Regular cardiac myocyte (primary cell): ENCODE data around the gene MINK1. TPM values are rescaled to one million over a fixed set of nuclear protein-coding genes. Genes with fewer than 3 reads are reported as not detected.

Experiments
- total RNA-seq: library from RNA; depleted of rRNA; stranded (reverse); fragments of >200 nt; gene quantifications from 2 replicates; pipeline ENCODE4 v1.2.3, GENCODE V29; 2014

The MINK1 gene
- 24.7 and 27.6 TPM in 2 replicates for total RNA-seq

DNA sequence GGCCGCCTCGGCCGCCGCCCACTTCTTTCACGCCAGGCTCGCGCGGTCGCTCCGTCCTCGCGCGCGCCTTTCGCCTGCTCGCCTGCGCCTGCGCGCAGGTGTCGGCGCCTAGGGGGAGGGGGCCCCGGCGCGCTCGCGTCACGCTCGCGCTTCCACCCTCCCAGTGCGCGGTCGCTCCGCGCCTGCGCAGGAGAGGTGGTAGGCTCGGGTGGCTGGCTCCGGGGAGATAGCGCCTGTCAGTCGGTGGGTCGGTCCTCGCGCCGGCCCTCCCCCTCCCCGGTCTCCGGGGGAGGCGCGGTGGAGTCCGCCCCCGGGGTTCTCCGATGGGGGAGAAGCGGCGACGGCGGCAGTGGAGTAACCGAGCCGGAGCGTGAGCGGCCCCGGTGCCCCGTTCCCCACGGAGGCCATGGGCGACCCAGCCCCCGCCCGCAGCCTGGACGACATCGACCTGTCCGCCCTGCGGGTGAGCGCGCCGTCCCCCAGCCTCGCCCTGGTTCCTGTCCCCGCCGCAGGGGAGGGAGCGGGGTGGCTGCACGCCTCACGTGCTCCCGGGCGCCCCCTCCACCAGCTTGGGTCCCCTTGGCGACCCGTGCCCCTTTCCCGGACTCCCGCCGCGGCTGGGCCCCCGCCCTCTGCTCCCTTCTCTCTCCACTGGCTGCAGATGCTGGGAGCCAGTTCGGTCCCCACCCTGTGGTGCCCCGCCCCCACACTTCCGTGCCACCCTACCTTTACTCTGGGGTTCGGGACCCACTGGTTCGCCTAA is at the start of gene MINK1:
Gene MINK1, plus strand, starts transcription at position 163 of the 763 bp plus-strand sequence. Its CDS starts 244 bp downstream, at position 407.

DNA sequence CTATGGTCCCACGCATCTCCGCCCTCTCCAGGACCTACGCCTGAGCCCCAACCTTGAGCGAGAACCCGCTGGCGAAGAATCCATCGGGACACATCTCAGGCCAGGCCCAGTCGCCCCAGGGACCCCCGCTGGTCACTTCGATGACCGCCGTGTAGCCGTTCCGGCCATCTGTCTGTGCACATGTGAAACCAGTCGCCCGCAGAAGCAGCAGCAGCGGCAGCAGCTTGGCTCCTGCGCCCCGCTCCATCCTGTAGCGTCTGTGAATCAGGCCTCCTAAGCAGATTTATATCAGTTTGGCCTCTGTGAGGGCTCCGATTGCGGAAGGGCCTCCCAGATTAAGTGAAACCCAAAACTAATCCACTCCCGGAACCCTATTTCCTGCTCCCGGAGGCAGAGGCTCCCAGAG is 47.0 kb upstream of the MINK1 start, which contains the start of gene VMO1:
Gene VMO1, minus strand, starts transcription at position 259 of the 406 bp plus-strand sequence. Its CDS starts 12 bp downstream, at position 247.

DNA sequence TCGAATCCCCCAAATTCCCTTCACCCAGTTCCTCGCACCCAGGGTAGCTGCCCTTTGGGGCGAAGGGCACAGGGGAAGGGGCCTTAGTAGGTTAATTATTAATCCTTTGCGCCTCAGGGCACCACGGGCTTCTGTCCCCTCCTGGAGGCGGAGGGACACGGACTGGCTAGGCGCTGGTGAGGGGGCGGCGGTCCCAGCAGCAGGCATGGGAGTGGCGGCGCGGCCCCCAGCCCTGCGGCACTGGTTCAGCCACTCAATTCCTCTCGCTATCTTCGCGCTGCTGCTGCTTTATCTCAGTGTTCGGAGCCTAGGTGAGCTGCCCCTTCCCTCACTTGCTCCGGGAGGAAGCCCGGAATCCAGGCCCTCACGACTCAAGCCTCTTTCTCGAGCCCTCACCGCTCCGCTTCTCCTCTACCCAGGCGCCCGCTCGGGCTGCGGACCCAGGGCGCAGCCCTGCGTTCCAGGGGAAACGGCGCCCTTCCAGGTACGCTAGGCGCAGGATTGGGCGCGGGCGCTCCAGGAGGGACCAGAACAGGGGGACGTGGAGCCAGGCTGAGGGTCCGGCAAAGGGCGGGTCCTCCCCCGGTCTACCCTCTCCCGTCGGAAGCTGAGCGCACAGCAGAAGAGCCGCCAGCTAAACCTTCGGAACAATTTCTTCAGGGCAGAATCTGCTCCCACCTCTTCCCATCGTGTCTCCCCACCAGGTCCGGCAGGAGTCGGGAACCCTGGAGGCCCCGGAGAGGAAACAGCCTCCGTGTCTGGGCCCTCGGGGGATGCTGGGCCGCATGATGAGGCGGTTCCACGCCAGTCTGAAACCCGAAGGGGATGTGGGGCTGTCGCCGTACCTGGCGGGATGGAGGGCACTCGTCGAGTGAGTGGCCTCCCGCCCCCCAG is 44.1 kb upstream of the MINK1 start, which contains the start of gene GLTPD2:
Gene GLTPD2, plus strand, starts transcription at position 158 of the 894 bp plus-strand sequence. Its CDS starts 48 bp downstream, at position 206.

DNA sequence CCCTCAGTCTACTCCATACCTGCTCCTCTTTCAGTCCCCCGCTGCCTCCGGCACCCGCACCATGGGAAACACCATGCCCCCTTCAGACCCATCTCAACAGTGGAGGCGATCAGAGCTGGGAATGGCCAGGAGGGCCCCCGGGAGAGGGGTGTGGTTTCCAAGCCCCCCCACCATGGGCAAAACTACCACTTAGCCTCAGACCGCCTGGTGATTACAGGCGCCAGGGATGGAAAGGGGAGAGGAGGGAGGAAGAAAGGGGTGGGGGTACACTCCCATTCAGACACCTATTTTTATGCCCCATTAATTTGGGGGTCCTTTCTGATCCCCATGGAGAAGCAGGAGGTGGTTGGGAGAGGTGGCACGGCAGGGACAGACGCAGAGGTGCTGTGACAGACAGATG is 30.9 kb upstream of the MINK1 start, which contains the start of gene C17orf114:
Gene C17orf114, minus strand, starts transcription at position 101 of the 400 bp plus-strand sequence.

GRCh38 chr17:4806777-4807604 is 26.1 kb upstream of the MINK1 start, which contains the start of gene PLD2:
PLD2 (plus strand) TSS chr17:4807152; CDS start chr17:4807773, 621 bp downstream.

DNA sequence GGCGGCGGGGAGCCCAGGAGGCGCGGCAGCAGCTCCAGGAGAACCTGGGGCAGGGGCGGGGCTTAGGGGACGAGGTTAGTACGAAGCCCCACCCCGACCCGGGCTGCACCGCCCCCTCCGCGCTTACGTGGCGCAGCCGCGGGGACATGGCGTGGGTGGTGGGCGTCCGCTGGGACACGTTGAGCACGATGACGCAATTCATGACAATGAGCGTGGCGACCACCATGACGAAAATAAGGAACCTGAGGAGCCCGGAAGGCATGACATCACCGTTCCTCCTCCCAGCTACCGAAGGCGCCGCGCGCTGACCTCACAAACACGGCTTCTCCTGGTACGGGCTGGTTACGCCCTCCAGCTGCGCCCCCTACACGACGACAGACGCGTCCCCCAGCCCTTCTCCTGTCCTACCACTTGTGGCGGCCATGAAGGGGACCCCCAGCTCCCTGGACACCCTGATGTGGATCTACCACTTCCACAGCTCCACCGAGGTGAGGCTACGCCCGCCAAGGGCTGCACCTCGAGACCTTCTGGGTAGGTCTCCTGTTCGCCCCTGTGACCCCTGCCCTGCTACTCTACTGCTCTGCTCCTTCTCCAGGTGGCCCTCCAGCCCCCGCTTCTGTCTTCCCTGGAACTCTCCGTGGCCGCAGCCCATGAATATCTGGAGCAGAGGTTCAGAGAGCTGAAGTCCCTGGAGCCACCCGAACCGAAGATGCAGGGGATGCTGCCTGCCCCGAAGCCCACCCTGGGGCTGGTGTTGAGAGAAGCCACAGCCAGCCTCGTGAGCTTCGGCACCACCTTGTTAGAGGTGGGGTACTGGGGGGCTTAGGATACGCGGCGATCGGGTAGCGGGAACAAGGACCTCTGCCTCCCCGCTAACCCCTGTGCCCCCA is 66.4 kb downstream of the MINK1 start, which contains the start of gene C17orf107:
Gene C17orf107, plus strand, starts transcription at position 196 of the 890 bp plus-strand sequence. Its CDS starts 227 bp downstream, at position 423.

DNA sequence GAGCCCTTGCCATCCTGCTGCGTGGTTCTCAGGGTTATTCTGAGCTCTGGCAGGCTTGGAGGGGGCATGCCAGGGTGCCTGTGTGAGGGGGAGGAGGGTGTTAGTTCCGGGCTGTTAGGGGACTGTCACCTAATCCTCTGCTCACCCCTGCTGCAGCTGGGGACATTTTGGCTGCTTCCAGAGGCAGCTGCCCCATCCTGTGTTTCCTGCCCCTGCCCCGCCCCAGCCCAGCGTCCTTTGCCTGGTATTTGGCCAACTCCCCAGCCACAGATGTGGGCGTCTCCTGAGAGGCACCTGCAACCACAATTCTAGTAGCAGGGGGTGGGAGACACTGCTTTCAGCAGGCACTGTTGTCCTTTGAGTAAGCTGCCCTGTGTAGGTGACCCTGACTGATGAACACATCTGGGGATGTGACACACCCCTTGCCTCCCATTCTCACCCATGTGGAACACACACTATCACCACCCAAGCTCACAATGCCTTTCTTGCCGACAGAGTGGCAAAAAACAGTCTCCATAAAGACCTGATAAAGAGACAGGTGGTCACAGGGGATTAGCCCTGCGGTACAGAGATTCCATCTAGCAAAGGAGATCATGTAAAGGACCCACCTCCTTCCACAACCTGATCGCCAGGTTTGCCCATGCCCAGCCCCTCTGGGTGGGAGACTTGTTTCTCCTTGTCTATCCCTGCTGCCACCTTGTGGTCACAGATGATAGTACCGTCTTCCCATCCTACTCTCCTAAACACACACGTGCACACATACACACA is 70.1 kb downstream of the MINK1 start, which contains the start of gene CHRNE:
Gene CHRNE, minus strand, starts transcription at position 48 of the 768 bp plus-strand sequence. Its CDS starts 35 bp downstream, at position 13.

GRCh38 chr17:4931963-4932362 is 98.8 kb downstream of the MINK1 start, which contains the start of gene GP1BA:
GP1BA (plus strand) TSS chr17:4932277; CDS start chr17:4932605, 328 bp downstream.

GRCh38 chr17:4939796-4940554 is 106.8 kb downstream of the MINK1 start, which contains the start of the genes RNF167 and SLC25A11:
RNF167 (plus strand) TSS chr17:4940268; CDS start chr17:4940910, 642 bp downstream.
SLC25A11 (minus strand) TSS chr17:4940046; CDS start chr17:4939910, 136 bp downstream.

Other genes with a start within 250 kb of the MINK1 start
- under 0.01 TPM in 2 replicates for gene SMTNL2, start 248.8 kb upstream of the MINK1 start, total RNA-seq
- not detected in 2 replicates for gene ALOX15, start 191.7 kb upstream of the MINK1 start, total RNA-seq
- gene PELP1, start 129.2 kb upstream of the MINK1 start, total RNA-seq: 25.1 and 29.6 TPM in 2 replicates
- gene ARRB2, start 122.7 kb upstream of the MINK1 start, total RNA-seq: 2.1 and 3.9 TPM in 2 replicates
- gene MED11, start 101.9 kb upstream of the MINK1 start, total RNA-seq: 11.7 and 12.7 TPM in 2 replicates
- gene ZMYND15, start 93.5 kb upstream of the MINK1 start, total RNA-seq: under 0.01 TPM in 2 replicates
- gene CXCL16, start 93.4 kb upstream of the MINK1 start, total RNA-seq: 0.58 and 2.0 TPM in 2 replicates
- gene TM4SF5, start 61.5 kb upstream of the MINK1 start, total RNA-seq: not detected in 2 replicates
- gene VMO1, start 47.0 kb upstream of the MINK1 start, total RNA-seq: 0.38 TPM in 1 of 2 replicates, not detected in the other
- gene GLTPD2, start 44.4 kb upstream of the MINK1 start, total RNA-seq: 0.19 and 0.28 TPM in 2 replicates
- gene PSMB6, start 37.2 kb upstream of the MINK1 start, total RNA-seq: 95.3 and 252 TPM in 2 replicates
- gene PLD2, start 26.2 kb upstream of the MINK1 start, total RNA-seq: 7.7 and 9.6 TPM in 2 replicates
- 2.5 and 5.9 TPM in 2 replicates for gene C17orf107, start 66.2 kb downstream of the MINK1 start, total RNA-seq
- gene CHRNE, start 69.8 kb downstream of the MINK1 start, total RNA-seq: 0.19 and 0.56 TPM in 2 replicates
- gene GP1BA, start 98.9 kb downstream of the MINK1 start, total RNA-seq: not detected in 2 replicates
- gene SLC25A11, start 106.7 kb downstream of the MINK1 start, total RNA-seq: 50.2 and 74.0 TPM in 2 replicates
- 15.5 and 40.6 TPM in 2 replicates for gene RNF167, start 106.9 kb downstream of the MINK1 start, total RNA-seq
- 295 and 524 TPM in 2 replicates for gene PFN1, start 115.2 kb downstream of the MINK1 start, total RNA-seq
- gene ENO3, start 117.8 kb downstream of the MINK1 start, total RNA-seq: 3.4 and 3.5 TPM in 2 replicates
- gene SPAG7, start 134.5 kb downstream of the MINK1 start, total RNA-seq: 35.0 and 63.8 TPM in 2 replicates
- 2.9 and 3.4 TPM in 2 replicates for gene CAMTA2, start 154.3 kb downstream of the MINK1 start, total RNA-seq
- gene INCA1, start 164.2 kb downstream of the MINK1 start, total RNA-seq: 0.19 and 0.28 TPM in 2 replicates
- gene KIF1C, start 164.6 kb downstream of the MINK1 start, total RNA-seq: 67.7 and 90.5 TPM in 2 replicates
- 0.28 TPM in 1 of 2 replicates, not detected in the other for gene SLC52A1, start 202.1 kb downstream of the MINK1 start, total RNA-seq
- gene ZFP3, start 245.1 kb downstream of the MINK1 start, total RNA-seq: 1.7 and 2.0 TPM in 2 replicates